Measurements from ENCODE around the gene ATXN2.
A peak's percentile ranks its signal among the peaks of the same experiment; 100 is the strongest.
"Not testable (repeated sequence)": the region's sequence is repeated elsewhere in the genome, so short reads cannot be mapped to it uniquely, and the experiment has no call there.

The ATXN2 gene

DNA sequence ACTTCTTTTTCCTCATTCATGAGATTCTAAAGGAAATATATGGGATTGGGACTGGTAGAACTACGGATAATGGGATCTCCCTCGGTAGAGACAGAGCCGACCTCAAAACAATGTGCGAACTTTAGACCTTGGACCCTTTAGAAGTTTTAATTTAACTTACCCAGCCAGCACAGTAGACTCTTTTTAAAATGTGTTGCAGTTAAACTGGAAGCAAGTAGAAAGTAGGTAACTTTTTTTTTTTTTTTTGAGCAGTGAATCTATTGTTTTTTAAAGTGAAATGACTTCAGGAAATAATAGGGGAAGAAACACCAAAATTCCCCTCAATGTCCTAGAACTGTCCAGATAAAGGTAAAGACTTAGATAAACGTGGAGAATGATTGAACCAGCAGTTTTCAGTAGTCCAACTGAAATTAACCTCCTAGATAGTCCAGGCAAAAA, 1.1 kb upstream of the ATXN2 start:
- no peak for DNase-seq

DNA sequence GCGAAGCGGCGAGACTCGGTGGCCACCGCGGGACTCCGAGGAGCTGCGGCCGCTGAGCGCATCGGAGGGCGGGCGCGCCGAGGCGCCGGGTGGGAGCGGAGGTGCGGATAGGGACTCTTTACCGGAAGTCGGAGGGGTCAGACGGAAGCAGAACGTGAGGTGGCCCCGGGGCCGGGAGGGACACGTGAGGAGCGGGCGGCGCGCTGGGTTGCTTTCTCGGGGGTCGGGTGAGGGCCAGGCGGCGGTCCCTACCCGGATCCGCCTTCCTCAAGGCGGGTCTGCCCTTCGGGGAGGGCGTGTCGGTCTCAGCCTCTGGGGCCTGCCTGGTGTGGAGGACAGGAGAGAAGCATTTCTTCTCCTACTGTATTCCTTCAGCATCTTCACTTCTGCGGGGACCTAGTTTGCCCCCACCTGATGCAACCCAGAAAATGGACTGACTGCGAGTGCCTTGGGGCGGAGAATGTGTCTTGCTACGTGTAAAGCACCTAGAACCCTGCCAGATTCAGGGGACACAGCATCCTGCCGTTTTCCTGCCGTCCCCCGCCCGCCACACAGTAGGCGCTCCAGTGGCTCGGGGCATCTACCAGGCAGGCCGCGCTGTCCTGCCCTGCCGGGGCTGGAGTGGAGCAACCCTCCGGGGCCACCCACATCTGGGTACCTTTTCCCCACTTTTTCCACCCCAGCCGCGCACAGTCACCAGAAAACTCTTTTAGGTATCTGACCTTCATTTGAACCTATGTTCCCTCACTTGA, 514 bp upstream of the ATXN2 start:
- DNase-seq: peak; percentile 76 to 78

- DNase-seq: peak; percentile 39 to 58
These were observed 1.1 kb downstream of the ATXN2 start for GRCh38 chr12:111597831-111598636.

- DNase-seq: peak; percentile 42 to 61
These were observed 1.9 kb downstream of the ATXN2 start for GRCh38 chr12:111596985-111597830.

DNA sequence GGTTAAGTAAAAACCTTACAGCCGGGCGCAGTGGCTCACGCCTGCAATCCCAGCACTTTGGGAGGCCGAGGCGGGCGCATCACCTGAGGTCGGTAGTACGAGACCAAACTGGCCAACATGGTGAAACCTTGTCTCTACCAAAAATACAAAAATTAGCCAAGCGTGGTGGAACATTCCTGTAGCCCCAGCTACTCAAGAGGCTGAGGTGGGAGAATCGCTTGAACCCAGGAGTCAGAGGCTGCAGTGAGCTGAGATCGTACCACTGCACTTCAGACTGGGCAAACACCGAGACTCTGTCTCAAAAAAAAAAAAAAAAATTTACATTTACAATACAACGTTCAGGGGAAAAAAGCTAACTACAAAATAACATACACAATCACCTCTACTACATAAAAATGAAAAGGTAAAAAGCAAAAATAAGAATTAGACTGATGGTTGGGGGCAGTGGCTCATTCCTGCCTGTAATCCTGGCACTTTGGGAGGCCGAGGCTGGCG, 3.7 kb downstream of the ATXN2 start:
- DNase-seq: not testable (repeated sequence)

DNA sequence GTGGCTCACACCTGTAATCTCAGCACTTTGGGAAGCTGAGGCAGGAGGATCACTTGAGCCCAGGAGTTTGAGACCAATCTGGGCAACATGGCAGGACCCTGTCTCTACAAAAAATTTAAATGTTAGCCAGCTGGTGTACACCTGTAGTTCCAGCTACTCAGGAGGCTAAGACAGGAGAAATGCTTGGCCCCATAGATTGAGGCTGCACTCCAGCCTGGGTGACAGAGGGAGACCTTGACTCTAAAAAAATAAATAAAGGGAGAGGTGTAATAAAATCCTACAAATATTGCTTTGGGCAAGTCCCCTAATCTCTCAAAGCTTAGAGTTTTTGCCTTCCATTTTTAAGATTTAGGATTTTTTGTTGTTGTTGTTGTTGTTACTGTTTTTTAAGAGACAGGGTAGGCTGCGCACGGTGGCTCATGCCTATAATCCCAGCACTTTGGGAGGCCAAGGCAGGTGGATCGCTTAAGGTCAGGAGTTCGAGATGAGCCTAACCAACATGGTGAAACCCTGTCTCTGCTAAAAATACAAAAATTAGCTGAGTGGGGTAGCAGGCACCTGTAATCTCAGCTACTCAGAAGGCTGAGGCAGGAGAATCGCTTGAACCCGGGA, 7.6 kb downstream of the ATXN2 start:
- DNase-seq: not testable (repeated sequence)

- no peak for DNase-seq
These were observed 8.6 kb downstream of the ATXN2 start for GRCh38 chr12:111590552-111590951.

GRCh38 chr12:111589601-111590000, 9.5 kb downstream of the ATXN2 start:
- DNase-seq: no peak

- no peak for DNase-seq
These were observed 11.1 kb downstream of the ATXN2 start for GRCh38 chr12:111588010-111588409.

GRCh38 chr12:111586986-111587385, 12.1 kb downstream of the ATXN2 start:
- no peak for DNase-seq

GRCh38 chr12:111585690-111586089, 13.4 kb downstream of the ATXN2 start:
- no peak for DNase-seq

- no peak for DNase-seq
These were observed 14.2 kb downstream of the ATXN2 start for GRCh38 chr12:111584959-111585358.

DNA sequence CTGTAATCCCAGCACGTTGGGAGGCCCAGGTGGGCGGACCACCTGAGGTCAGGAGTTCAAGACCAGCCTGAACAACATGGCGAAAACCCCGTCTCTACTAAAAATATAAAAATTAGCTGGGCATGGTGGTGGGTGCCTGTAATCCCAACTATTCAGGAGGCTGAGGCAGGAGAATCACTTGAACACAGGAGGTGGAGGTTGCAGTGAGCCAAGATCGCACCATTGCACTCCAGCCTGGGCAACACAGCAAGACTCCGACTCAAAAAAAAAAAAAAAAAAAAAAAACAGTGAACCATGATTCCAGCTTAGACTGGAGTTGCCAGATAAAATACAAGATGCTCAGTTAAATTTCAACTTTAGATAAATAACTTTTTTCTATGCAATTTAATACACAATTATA, 15.6 kb downstream of the ATXN2 start:
- not testable (repeated sequence) for DNase-seq

GRCh38 chr12:111582133-111582747, 16.9 kb downstream of the ATXN2 start:
- DNase-seq: no peak

- no peak for DNase-seq
These were observed 17.5 kb downstream of the ATXN2 start for GRCh38 chr12:111581434-111582132.

- DNase-seq: no peak
These were observed 18.4 kb downstream of the ATXN2 start for GRCh38 chr12:111580737-111581136.

GRCh38 chr12:111580119-111580425, 19.0 kb downstream of the ATXN2 start:
- no peak for DNase-seq

GRCh38 chr12:111578971-111579340, 20.2 kb downstream of the ATXN2 start:
- no peak for DNase-seq

DNA sequence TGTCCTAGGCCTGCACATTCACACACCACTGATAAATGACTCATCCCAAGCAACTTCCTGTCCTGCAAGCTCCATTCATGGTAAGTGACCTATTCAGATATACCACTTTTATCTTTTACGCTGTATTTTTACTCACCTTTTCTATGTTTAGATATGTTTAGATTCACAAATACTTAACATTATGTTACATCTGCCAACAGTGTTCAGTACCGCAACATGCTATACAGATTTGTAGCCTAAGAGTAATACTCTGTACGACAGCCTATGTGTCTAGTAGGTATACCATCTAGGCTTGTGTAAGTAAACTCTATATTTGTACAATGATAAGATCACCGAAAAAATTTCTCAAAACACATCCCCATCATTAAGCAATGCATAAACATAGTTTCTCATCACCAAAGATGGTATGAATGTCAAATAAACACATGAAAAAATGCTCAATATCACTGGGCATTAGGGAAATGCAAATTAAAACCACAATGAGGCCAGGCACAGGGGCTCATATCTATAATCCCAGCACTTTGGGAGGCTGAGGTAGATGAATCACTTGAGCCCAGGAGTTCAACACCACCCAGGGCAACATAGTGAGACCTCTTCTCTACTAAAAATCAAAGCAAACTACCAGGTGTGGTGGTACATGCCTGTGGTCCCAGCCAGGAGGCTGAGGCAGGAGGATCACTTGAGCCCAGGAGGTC, 20.7 kb downstream of the ATXN2 start:
- peak; percentile 40 to 52 for DNase-seq

DNA sequence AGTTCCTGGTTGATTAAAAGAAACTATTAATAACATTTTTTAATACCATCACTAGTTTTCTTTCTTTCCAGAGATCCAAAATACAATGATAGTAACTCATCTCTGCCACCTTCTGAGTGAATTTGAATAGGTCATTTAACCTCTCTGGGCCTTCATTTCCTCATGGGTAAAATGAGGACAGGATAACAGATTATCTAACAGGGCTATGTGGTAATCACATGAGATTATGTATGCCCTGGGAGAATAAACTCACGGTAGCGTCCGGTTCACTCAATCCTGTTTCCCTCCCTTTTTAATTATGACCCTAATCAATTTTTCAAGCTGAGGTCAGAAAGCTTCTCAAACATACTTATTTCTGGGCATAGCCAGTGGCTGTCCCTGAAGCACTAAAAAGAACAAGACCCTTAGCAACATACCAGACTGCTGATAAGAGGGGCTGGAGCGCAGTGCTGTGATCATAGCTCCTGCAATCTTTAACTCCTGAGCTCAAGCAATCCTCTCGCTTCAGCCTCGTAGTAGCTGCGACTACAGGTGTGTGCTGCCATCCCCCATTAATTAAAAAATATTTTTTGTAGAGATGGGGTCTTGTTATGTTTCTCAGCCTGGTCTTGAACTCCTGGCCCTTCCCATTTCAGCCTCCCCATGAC, 24.2 kb downstream of the ATXN2 start:
- DNase-seq: no peak

All from inflammatory macrophage (primary cell).